Astrocyte (in vitro differentiated cells and primary cell): ENCODE results near the gene LIPC. TPM values are rescaled to one million over a fixed set of nuclear protein-coding genes. Genes with fewer than 3 reads are reported as not detected.

ENCODE experiments used
- DNase-seq: peaks from one replicate; pipeline ENCODE4 v3.0.0-alpha.2; 2010; ENCODE audit warnings: low read depth
- FAIRE-seq: peaks from 2 replicates; lab custom pipeline; 2011; peaks lifted over from hg19 to GRCh38; lab: Jason Lieb, UNC
- H2AFZ ChIP-seq: 2 replicates; pipeline ENCODE4 v1.6.0; 2012; ENCODE audit warnings: low read depth, low read length, inconsistent platforms
- H3K27ac ChIP-seq: 2 replicates; pipeline ENCODE4 v1.5.1; 2011; ENCODE audit warnings: low read depth, low read length, inconsistent platforms
- H3K27me3 ChIP-seq: 2 replicates; pipeline ENCODE4 v1.6.0; 2011; ENCODE audit warnings: low read length, inconsistent platforms; ENCODE audit not compliant: insufficient read depth
- H3K36me3 ChIP-seq: 2 replicates; pipeline ENCODE4 v1.5.1; 2011; ENCODE audit warnings: low read length, inconsistent platforms; ENCODE audit not compliant: insufficient read depth
- H3K4me1 ChIP-seq: 2 replicates; pipeline ENCODE4 v1.5.1; 2011; ENCODE audit warnings: low read length, inconsistent platforms; ENCODE audit not compliant: insufficient read depth
- H3K4me2 ChIP-seq: 2 replicates; pipeline ENCODE4 v1.6.0; 2012; ENCODE audit warnings: low read length, inconsistent platforms
- H3K4me3 ChIP-seq: 2 replicates; pipeline ENCODE4 v1.5.1; 2011; ENCODE audit warnings: low read depth, mild to moderate bottlenecking, low read length, inconsistent platforms; ENCODE audit not compliant: insufficient read depth
- H3K79me2 ChIP-seq: 2 replicates; pipeline ENCODE4 v1.6.0; 2012; ENCODE audit warnings: mild to moderate bottlenecking, low read length, inconsistent platforms; ENCODE audit not compliant: insufficient read depth
- H3K9ac ChIP-seq: 2 replicates; pipeline ENCODE4 v1.6.0; 2012; ENCODE audit warnings: mild to moderate bottlenecking, low read length, inconsistent platforms
- H3K9me3 ChIP-seq: 2 replicates; pipeline ENCODE4 v1.5.1; 2012; ENCODE audit warnings: low read depth, mild to moderate bottlenecking, low read length, inconsistent platforms; ENCODE audit not compliant: insufficient read depth
- H4K20me1 ChIP-seq: 2 replicates; pipeline ENCODE4 v1.6.0; 2012; ENCODE audit warnings: low read length, inconsistent platforms; ENCODE audit not compliant: insufficient read depth
- H3K27ac Mint-ChIP-seq: one replicate; pipeline ENCODE4 v1.8.0; 2021; ENCODE audit warnings: mild to moderate bottlenecking, mixed read lengths; ENCODE audit not compliant: unreplicated experiment
- H3K27me3 Mint-ChIP-seq: one replicate; pipeline ENCODE4 v1.8.0; 2021; ENCODE audit warnings: low read depth, mixed read lengths; ENCODE audit not compliant: unreplicated experiment
- H3K36me3 Mint-ChIP-seq: one replicate; pipeline ENCODE4 v1.8.0; 2021; ENCODE audit warnings: low read depth, mixed read lengths; ENCODE audit not compliant: unreplicated experiment
- H3K4me1 Mint-ChIP-seq: one replicate; pipeline ENCODE4 v1.8.0; 2021; ENCODE audit warnings: low read depth, mixed read lengths; ENCODE audit not compliant: unreplicated experiment
- H3K4me3 Mint-ChIP-seq: one replicate; pipeline ENCODE4 v1.8.0; 2021; ENCODE audit warnings: mild to moderate bottlenecking, moderate library complexity, mixed read lengths; ENCODE audit not compliant: unreplicated experiment
- H3K9me3 Mint-ChIP-seq: one replicate; pipeline ENCODE4 v1.8.0; 2021; ENCODE audit warnings: mild to moderate bottlenecking, mixed read lengths; ENCODE audit not compliant: unreplicated experiment
- CTCF ChIP-seq: IDR thresholded peaks from 2 replicates; pipeline ENCODE4 v1.5.1; 2011; ENCODE audit warnings: low read depth, mild to moderate bottlenecking, inconsistent platforms, low read length, moderate library complexity; ENCODE audit not compliant: insufficient read depth
- EZH2 ChIP-seq: IDR thresholded peaks from 2 replicates; pipeline ENCODE4 v1.6.1; 2012; ENCODE audit warnings: mild to moderate bottlenecking, low read length, inconsistent platforms; ENCODE audit not compliant: insufficient read depth
- total RNA-seq: library from RNA; stranded (reverse); gene quantifications from 2 replicates; pipeline ENCODE4 v1.2.1, GENCODE V29; 2021

Gene LIPC
- total RNA-seq, 1 donor from 2014 or later: not detected

- H3K9ac ChIP-seq: no peak overlapping the region
- H3K9me3 ChIP-seq: peaks cover 5% of the 10 kb centered on the region
- no peak overlapping the region for H3K4me2 ChIP-seq
- DNase-seq (no peak), FAIRE-seq (no peak)
- no peaks in the 10 kb centered on the region for H4K20me1 ChIP-seq
- peaks cover 4% of the 10 kb centered on the region for H3K9me3 Mint-ChIP-seq
- no peak overlapping the region for H3K4me3 ChIP-seq
- H3K27ac ChIP-seq: no peak overlapping the region
- peaks cover 2% of the 10 kb centered on the region for H3K4me1 Mint-ChIP-seq
- H3K36me3 ChIP-seq: no peaks in the 10 kb centered on the region
- peaks cover 16% of the 10 kb centered on the region for H3K27me3 Mint-ChIP-seq
- no peak overlapping the region for H3K4me3 Mint-ChIP-seq
- TF ChIP-seq EZH2 (no peak), CTCF (no peak)
- peaks cover 3% of the 10 kb centered on the region for H3K36me3 Mint-ChIP-seq
- no peaks in the 10 kb centered on the region for H3K4me1 ChIP-seq
- no peak overlapping the region for H3K27ac Mint-ChIP-seq
- H3K79me2 ChIP-seq: no peaks in the 10 kb centered on the region
- H2AFZ ChIP-seq: no peak overlapping the region
- no peaks in the 10 kb centered on the region for H3K27me3 ChIP-seq
These were observed 54.3 kb downstream of the LIPC start for GRCh38 chr15:58486062-58486461.

GRCh38 chr15:58486564-58486963 lies 54.8 kb downstream of the LIPC start:
- Mint-ChIP-seq H3K27me3 (peaks cover 16% of the 10 kb centered on the region), H3K4me1 (peaks cover 2% of the 10 kb centered on the region)

More at GRCh38 chr15:58486564-58486963, 54.8 kb downstream of the LIPC start:
- Histone ChIP-seq H3K4me3 (no peak overlapping the region), H3K36me3 (no peaks in the 10 kb centered on the region), H3K9ac (no peak overlapping the region), H3K27ac (no peak overlapping the region), H3K79me2 (no peaks in the 10 kb centered on the region), H3K4me2 (no peak overlapping the region), H2AFZ (no peak overlapping the region), H4K20me1 (no peaks in the 10 kb centered on the region), H3K27me3 (no peaks in the 10 kb centered on the region), H3K9me3 (peaks cover 5% of the 10 kb centered on the region), H3K4me1 (no peaks in the 10 kb centered on the region)
- Mint-ChIP-seq H3K36me3 (peaks cover 3% of the 10 kb centered on the region), H3K9me3 (peaks cover 4% of the 10 kb centered on the region), H3K4me3 (no peak overlapping the region), H3K27ac (no peak overlapping the region)
- DNase-seq (no peak), FAIRE-seq (no peak)
- TF ChIP-seq CTCF (no peak), EZH2 (no peak)
